Liver (tissue), 3 donors: ENCODE measurements around the gene ANKDD1A.

Source experiments
- FOXA1 ChIP-seq: IDR thresholded peaks from 2 replicates; pipeline ENCODE4 v1.6.1; 2016; ENCODE audit warnings: antibody characterized with exemption
- HNF4G ChIP-seq: IDR thresholded peaks from 2 replicates; pipeline ENCODE4 v1.6.1; 2016; ENCODE audit warnings: antibody characterized with exemption
- JUND ChIP-seq, 2 donors: IDR thresholded peaks; 2 replicates each; pipeline ENCODE4 v1.6.1; 2016; ENCODE audit warnings: antibody characterized with exemption in 2 of 2
- NR2F2 ChIP-seq: IDR thresholded peaks from 2 replicates; pipeline ENCODE4 v1.6.1; 2016; ENCODE audit warnings: antibody characterized with exemption
- RAD21 ChIP-seq, 2 donors: IDR thresholded peaks; 2 replicates each; pipeline ENCODE4 v1.6.1; 2016; ENCODE audit warnings: antibody characterized with exemption in 2 of 2, mild to moderate bottlenecking in 2 of 2
- RXRA ChIP-seq, 2 donors: IDR thresholded peaks; 2 replicates each; pipeline ENCODE4 v1.6.1; 2017 to 2018; ENCODE audit warnings: antibody characterized with exemption in 2 of 2, mild to moderate bottlenecking in 1 of 2
- SP1 ChIP-seq: IDR thresholded peaks from 2 replicates; pipeline ENCODE4 v1.6.1; 2018; ENCODE audit warnings: antibody characterized with exemption, mild to moderate bottlenecking
- YY1 ChIP-seq: IDR thresholded peaks from 2 replicates; pipeline ENCODE4 v1.6.1; 2016; ENCODE audit warnings: antibody characterized with exemption, mild to moderate bottlenecking
- TF ChIP-seq, protein P1 (sequence below): fragments of 150-350 bp; IDR thresholded peaks from 2 replicates; pipeline ENCODE4 v1.5.1; 2017; ENCODE audit warnings: improper control_type of control experiment, low read depth, low read length; ENCODE audit not compliant: missing input control
- TF ChIP-seq, protein P2 (sequence below): IDR thresholded peaks from 2 replicates; pipeline ENCODE4 v1.6.1; 2016; ENCODE audit warnings: antibody characterized with exemption
- TF ChIP-seq, protein P3 (sequence below): IDR thresholded peaks from 2 replicates; pipeline ENCODE4 v1.6.1; 2016; ENCODE audit warnings: antibody characterized with exemption
- TF ChIP-seq, protein P4 (sequence below): IDR thresholded peaks from 2 replicates; pipeline ENCODE4 v1.6.1; 2016; ENCODE audit warnings: antibody characterized with exemption
- donor health status: healthy.
- donor health status: healthy.

DNA sequence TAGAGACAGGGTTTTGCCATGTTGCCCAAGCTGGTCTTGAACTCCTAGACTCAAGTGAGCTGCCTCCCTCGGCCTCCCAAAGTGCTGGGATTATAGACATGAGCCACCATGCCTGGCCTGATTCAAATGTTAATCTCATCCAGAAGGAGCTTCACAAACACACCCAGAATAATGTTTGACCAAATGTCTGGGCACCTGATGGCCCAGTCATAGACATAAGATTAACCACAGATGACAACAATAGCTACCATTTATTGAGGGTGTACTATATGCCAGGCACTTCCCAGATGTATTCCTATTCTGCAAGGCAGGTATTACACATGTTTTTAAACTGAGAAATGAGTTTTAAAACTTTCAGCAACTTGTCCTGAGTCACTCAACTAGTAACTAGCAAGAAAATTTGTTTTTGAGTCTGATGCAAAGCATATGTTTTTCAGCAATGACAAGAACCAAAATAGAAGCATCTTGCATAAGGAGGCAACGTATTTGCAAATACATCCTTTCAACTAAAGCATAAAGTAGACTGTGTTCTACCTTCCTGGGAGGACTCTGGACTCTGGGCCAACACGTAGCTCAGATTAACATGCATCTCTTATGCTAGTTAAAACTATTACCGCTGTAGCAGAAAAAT lies 86.2 kb downstream of the ANKDD1A start:
- TF ChIP-seq, protein P1, sequence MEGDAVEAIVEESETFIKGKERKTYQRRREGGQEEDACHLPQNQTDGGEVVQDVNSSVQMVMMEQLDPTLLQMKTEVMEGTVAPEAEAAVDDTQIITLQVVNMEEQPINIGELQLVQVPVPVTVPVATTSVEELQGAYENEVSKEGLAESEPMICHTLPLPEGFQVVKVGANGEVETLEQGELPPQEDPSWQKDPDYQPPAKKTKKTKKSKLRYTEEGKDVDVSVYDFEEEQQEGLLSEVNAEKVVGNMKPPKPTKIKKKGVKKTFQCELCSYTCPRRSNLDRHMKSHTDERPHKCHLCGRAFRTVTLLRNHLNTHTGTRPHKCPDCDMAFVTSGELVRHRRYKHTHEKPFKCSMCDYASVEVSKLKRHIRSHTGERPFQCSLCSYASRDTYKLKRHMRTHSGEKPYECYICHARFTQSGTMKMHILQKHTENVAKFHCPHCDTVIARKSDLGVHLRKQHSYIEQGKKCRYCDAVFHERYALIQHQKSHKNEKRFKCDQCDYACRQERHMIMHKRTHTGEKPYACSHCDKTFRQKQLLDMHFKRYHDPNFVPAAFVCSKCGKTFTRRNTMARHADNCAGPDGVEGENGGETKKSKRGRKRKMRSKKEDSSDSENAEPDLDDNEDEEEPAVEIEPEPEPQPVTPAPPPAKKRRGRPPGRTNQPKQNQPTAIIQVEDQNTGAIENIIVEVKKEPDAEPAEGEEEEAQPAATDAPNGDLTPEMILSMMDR: no peak
- TF ChIP-seq RAD21 (IDR thresholded peaks at IDR 0.05) (no peak), JUND (IDR thresholded peaks at IDR 0.05) (no peak), HNF4G (no peak), YY1 (no peak), FOXA1 (no peak), NR2F2 (no peak), RXRA (IDR thresholded peaks at IDR 0.05) (no peak), SP1 (no peak)
- TF ChIP-seq, protein P2, sequence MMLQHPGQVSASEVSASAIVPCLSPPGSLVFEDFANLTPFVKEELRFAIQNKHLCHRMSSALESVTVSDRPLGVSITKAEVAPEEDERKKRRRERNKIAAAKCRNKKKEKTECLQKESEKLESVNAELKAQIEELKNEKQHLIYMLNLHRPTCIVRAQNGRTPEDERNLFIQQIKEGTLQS: no peak
- TF ChIP-seq, protein P3, sequence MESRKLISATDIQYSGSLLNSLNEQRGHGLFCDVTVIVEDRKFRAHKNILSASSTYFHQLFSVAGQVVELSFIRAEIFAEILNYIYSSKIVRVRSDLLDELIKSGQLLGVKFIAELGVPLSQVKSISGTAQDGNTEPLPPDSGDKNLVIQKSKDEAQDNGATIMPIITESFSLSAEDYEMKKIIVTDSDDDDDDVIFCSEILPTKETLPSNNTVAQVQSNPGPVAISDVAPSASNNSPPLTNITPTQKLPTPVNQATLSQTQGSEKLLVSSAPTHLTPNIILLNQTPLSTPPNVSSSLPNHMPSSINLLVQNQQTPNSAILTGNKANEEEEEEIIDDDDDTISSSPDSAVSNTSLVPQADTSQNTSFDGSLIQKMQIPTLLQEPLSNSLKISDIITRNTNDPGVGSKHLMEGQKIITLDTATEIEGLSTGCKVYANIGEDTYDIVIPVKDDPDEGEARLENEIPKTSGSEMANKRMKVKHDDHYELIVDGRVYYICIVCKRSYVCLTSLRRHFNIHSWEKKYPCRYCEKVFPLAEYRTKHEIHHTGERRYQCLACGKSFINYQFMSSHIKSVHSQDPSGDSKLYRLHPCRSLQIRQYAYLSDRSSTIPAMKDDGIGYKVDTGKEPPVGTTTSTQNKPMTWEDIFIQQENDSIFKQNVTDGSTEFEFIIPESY: no peak
- TF ChIP-seq, protein P4, sequence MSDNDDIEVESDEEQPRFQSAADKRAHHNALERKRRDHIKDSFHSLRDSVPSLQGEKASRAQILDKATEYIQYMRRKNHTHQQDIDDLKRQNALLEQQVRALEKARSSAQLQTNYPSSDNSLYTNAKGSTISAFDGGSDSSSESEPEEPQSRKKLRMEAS: no peak
